ENCODE data around the gene OR5M8.

DNA sequence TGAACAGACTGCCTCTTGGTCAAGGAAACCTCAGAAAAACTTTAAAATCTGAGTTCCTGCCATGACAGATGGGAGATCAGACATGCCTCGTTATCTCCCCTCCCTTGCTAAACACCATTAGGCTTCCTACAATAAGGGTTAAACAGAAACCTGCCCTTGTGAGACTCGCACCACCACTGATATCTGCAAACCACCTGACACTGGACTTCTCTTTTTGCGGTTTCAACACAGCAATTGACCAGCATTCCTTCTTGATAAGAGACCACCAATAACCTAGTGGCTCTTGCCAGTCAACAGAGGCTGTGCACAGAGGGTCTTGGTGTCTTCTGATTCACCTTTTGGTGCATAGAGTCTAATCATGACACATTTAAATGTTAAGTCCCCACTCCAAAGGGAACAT is 4.4 kb downstream of the OR5M8 start:
- TF ChIP-seq ZNF274 (IDR thresholded peaks at IDR 0.05; ENCODE audit: low read depth, low read length) (no peak), YY1 (IDR thresholded peaks at IDR 0.05; ENCODE audit: insufficient read depth, insufficient read length) (no peak)

Measured in NT2/D1 (cell line).